HepG2 (cell line): ENCODE data around the gene AJUBA. TPM values are rescaled to one million over a fixed set of nuclear protein-coding genes. Genes with fewer than 3 reads are reported as not detected.

ENCODE experiments used
- HOXA9 ChIP-seq: sonication (generic); formaldehyde crosslinking; IDR thresholded peaks from 2 replicates; pipeline ENCODE4 v1.8.1; 2022; ENCODE audit warnings: missing genetic modification reagents, mild to moderate bottlenecking, moderate library complexity, borderline replicate concordance
- HOXD1 ChIP-seq: sonication (generic); formaldehyde crosslinking; IDR thresholded peaks from 2 replicates; pipeline ENCODE4 v1.5.0; 2020; ENCODE audit warnings: missing genetic modification reagents
- ISL2 ChIP-seq: sonication (generic); formaldehyde crosslinking; IDR thresholded peaks from 2 replicates; pipeline ENCODE4 v1.5.0; 2020; ENCODE audit warnings: missing genetic modification reagents
- JUND ChIP-seq: sonication (generic); formaldehyde crosslinking; IDR thresholded peaks from 2 replicates; pipeline ENCODE4 v1.8.0; 2022; ENCODE audit warnings: mild to moderate bottlenecking, missing genetic modification reagents
- KLF6 ChIP-seq: IDR thresholded peaks from 2 replicates; pipeline ENCODE4 v1.8.0; 2016; ENCODE audit warnings: missing biosample characterization, missing genetic modification reagents
- NFATC3 ChIP-seq: sonication (generic); formaldehyde crosslinking; IDR thresholded peaks from 2 replicates; pipeline ENCODE4 v1.5.1; 2020; ENCODE audit warnings: mild to moderate bottlenecking, missing genetic modification reagents
- RFX3 ChIP-seq: IDR thresholded peaks from 2 replicates; pipeline ENCODE4 v1.6.1; 2016; ENCODE audit warnings: missing biosample characterization, missing genetic modification reagents
- SMYD3 ChIP-seq: sonication (generic); formaldehyde crosslinking; IDR thresholded peaks from 2 replicates; pipeline ENCODE4 v1.8.1; 2023; ENCODE audit warnings: mild to moderate bottlenecking, missing genetic modification reagents
- TAF15 ChIP-seq: fragments of 200-400 bp; formaldehyde crosslinking; IDR thresholded peaks from one replicate; pipeline ENCODE4 v1.6.1; 2018; ENCODE audit warnings: mild to moderate bottlenecking, low read depth, low read length; ENCODE audit not compliant: poor library complexity, severe bottlenecking
- ZEB1 ChIP-seq: IDR thresholded peaks from 2 replicates; pipeline ENCODE4 v1.6.1; 2012; ENCODE audit warnings: mild to moderate bottlenecking, low read depth, inconsistent platforms; ENCODE audit not compliant: insufficient replicate concordance
- ZNF296 ChIP-seq: sonication (generic); formaldehyde crosslinking; conservative IDR thresholded peaks from 2 replicates; pipeline ENCODE4 v1.5.0; 2020; ENCODE audit warnings: mild to moderate bottlenecking, missing genetic modification reagents
- ZNF569 ChIP-seq: sonication (generic); formaldehyde crosslinking; IDR thresholded peaks from 2 replicates; pipeline ENCODE4 v1.5.0; 2020; ENCODE audit warnings: mild to moderate bottlenecking, missing genetic modification reagents, moderate library complexity, borderline replicate concordance
- ZNF747 ChIP-seq: sonication (generic); formaldehyde crosslinking; IDR thresholded peaks from 2 replicates; pipeline ENCODE4 v1.8.1; 2023; ENCODE audit warnings: missing genetic modification reagents, mild to moderate bottlenecking, borderline replicate concordance
- ZNF850 ChIP-seq: sonication (generic); formaldehyde crosslinking; conservative IDR thresholded peaks from 2 replicates; pipeline ENCODE4 v1.9.0; 2021; ENCODE audit warnings: mild to moderate bottlenecking, missing genetic modification reagents
- polyA plus RNA-seq, 8 experiments: library from polyadenylated mRNA; depleted of rRNA in 3 of 8; stranded (reverse) in 7 of 8; unstranded in 1 of 8; fragments of >200 nt; fragmentation: Illumina TruSeq in 4 of 8; extraction: Trizol in 4 of 8; gene quantifications; 2 replicates each; pipeline versions ENCODE4 v1.2.1 to v1.2.3, GENCODE V29; 2011 to 2016; ENCODE audit warnings: low read depth in 4 of 8, missing spikeins in 1 of 8, mixed read lengths in 1 of 8; ENCODE audit not compliant: insufficient read depth in 1 of 8
- total RNA-seq, 5 experiments: library from RNA; depleted of rRNA; stranded (reverse); fragments of >200 nt; fragmentation: Illumina TruSeq; extraction: Trizol; gene quantifications; 2 replicates each; pipeline ENCODE4 v1.2.3, GENCODE V29; 2016; ENCODE audit warnings: low read depth in 1 of 5
- TF ChIP-seq, protein P1 (sequence below): sonication (generic); formaldehyde crosslinking; IDR thresholded peaks from 2 replicates; pipeline ENCODE4 v1.5.1; 2020; ENCODE audit warnings: missing genetic modification reagents, mild to moderate bottlenecking, borderline replicate concordance
- TF ChIP-seq, protein P2 (sequence below): sonication (generic); formaldehyde crosslinking; IDR thresholded peaks from 2 replicates; pipeline ENCODE4 v1.4.0; 2020; ENCODE audit warnings: missing genetic modification reagents, borderline replicate concordance
- TF ChIP-seq, protein P3 (sequence below): sonication (generic); formaldehyde crosslinking; IDR thresholded peaks from 2 replicates; pipeline ENCODE4 v1.4.0; 2020; ENCODE audit warnings: mild to moderate bottlenecking, missing genetic modification reagents
- TF ChIP-seq, protein P4 (sequence below): sonication (generic); formaldehyde crosslinking; IDR thresholded peaks from 2 replicates; pipeline ENCODE4 v1.5.0; 2020; ENCODE audit warnings: missing genetic modification reagents
- TF ChIP-seq, protein P5 (sequence below): sonication (generic); formaldehyde crosslinking; IDR thresholded peaks from 2 replicates; pipeline ENCODE4 v1.5.0; 2020; ENCODE audit warnings: missing genetic modification reagents, mild to moderate bottlenecking, borderline replicate concordance
- TF ChIP-seq, protein P6 (sequence below): sonication (generic); formaldehyde crosslinking; IDR thresholded peaks from 2 replicates; pipeline ENCODE4 v1.8.0; 2022; ENCODE audit warnings: missing genetic modification reagents, mild to moderate bottlenecking, borderline replicate concordance
- TF ChIP-seq, protein P7 (sequence below): sonication (generic); formaldehyde crosslinking; IDR thresholded peaks from 2 replicates; pipeline ENCODE4 v1.8.1; 2023; ENCODE audit warnings: mild to moderate bottlenecking, missing genetic modification reagents, borderline replicate concordance

AJUBA gene
- total and polyA plus RNA-seq, 2 of the 13 experiments (the other 11 are each of a cell fraction or from before 2014, with no cell fraction given), result 157 to 241 TPM

DNA sequence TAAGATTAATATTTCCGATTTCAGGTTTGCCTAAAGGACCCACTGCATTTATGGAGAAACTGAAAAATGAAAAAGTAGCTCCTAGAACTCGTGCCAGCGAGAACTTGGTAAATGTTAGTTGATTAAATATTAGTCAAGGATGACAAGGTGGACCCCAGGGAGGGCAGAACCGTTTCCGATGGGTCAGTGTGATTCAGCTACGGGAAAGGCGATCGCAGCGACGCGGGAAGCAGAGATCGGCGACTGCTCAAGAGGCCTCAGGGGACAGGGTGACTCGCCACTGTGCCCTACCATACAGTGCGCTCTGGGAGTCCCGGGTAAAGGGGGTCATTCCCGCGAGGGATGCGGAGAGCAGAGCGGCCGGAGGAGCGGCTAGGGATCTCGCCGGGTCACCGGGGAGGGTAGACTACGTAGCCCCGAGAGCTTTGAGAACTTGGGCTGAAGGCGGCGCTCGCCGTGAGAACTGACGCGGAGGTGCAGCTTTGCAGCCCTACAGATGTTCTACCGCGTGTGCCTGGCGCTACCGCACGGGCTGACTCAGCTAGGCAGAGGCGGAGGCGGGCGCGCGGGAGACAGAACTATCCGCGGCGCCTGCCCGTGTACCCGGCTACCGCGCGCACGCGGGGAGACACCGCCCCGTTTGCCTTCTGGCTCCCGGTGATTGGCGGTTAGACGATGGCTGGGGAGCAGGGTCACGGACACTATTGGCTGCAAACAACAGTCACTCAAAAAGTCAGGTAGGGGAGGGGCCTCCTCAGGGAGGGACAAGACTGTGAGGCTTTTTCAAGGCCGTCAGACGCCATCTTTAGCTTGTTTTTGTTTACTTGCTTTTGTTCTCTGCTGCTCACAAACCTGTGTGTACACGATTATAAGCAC lies 24.4 kb upstream of the AJUBA start (continued):
- TF ChIP-seq TAF15, result peak; percentile 100
- TF ChIP-seq, protein P1, sequence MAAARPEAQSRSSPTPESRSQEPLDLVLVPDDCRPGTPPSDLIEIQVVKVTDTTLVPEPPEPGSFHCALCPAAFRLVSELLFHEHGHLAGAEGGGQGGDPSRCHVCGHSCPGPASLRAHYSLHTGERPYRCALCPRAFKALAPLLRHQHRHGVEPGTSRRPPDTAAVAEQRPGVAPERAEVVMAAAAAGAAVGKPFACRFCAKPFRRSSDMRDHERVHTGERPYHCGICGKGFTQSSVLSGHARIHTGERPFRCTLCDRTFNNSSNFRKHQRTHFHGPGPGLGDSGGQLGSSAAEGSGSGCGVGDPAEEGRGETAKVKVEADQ (CRISPR knock-in tag), result peak; percentile 99
- TF ChIP-seq, protein P2, sequence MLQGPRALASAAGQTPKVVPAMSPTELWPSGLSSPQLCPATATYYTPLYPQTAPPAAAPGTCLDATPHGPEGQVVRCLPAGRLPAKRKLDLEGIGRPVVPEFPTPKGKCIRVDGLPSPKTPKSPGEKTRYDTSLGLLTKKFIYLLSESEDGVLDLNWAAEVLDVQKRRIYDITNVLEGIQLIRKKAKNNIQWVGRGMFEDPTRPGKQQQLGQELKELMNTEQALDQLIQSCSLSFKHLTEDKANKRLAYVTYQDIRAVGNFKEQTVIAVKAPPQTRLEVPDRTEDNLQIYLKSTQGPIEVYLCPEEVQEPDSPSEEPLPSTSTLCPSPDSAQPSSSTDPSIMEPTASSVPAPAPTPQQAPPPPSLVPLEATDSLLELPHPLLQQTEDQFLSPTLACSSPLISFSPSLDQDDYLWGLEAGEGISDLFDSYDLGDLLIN (CRISPR knock-in tag), result peak; percentile 99
- TF ChIP-seq NFATC3 (CRISPR knock-in tag), result peak; percentile 93; the same call in 1 of the 2 replicates
- TF ChIP-seq, protein P3, sequence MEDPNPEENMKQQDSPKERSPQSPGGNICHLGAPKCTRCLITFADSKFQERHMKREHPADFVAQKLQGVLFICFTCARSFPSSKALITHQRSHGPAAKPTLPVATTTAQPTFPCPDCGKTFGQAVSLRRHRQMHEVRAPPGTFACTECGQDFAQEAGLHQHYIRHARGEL, result 0 out of 2 replicates have a peak, but pooled peaks have one; percentile 76
- peak; percentile 99 for TF ChIP-seq KLF6 (CRISPR knock-in tag)
- TF ChIP-seq, protein P4, sequence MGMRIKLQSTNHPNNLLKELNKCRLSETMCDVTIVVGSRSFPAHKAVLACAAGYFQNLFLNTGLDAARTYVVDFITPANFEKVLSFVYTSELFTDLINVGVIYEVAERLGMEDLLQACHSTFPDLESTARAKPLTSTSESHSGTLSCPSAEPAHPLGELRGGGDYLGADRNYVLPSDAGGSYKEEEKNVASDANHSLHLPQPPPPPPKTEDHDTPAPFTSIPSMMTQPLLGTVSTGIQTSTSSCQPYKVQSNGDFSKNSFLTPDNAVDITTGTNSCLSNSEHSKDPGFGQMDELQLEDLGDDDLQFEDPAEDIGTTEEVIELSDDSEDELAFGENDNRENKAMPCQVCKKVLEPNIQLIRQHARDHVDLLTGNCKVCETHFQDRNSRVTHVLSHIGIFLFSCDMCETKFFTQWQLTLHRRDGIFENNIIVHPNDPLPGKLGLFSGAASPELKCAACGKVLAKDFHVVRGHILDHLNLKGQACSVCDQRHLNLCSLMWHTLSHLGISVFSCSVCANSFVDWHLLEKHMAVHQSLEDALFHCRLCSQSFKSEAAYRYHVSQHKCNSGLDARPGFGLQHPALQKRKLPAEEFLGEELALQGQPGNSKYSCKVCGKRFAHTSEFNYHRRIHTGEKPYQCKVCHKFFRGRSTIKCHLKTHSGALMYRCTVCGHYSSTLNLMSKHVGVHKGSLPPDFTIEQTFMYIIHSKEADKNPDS, result peak; percentile 50; the same call in 1 of the 2 replicates
- peak; percentile 99 for TF ChIP-seq HOXD1 (CRISPR knock-in tag)
- TF ChIP-seq SMYD3 (CRISPR knock-in tag), result peak; percentile 99
- peak; percentile 80 for TF ChIP-seq ZEB1
- TF ChIP-seq RFX3 (CRISPR knock-in tag), result no peak
- TF ChIP-seq, protein P5, sequence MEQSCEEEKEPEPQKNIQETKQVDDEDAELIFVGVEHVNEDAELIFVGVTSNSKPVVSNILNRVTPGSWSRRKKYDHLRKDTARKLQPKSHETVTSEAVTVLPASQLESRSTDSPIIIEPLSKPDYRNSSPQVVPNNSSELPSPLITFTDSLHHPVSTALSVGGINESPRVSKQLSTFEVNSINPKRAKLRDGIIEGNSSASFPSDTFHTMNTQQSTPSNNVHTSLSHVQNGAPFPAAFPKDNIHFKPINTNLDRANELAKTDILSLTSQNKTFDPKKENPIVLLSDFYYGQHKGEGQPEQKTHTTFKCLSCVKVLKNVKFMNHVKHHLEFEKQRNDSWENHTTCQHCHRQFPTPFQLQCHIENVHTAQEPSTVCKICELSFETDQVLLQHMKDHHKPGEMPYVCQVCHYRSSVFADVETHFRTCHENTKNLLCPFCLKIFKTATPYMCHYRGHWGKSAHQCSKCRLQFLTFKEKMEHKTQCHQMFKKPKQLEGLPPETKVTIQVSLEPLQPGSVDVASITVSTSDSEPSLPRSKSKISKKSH, result peak; percentile 100
- TF ChIP-seq ZNF296 (CRISPR knock-in tag), result peak; percentile 97
- peak; percentile 98 for TF ChIP-seq HOXA9 (CRISPR knock-in tag)
- peak; percentile 99; the same call in 1 of the 2 replicates for TF ChIP-seq ZNF569 (CRISPR knock-in tag)
- TF ChIP-seq ZNF850 (CRISPR knock-in tag), result no peak
- TF ChIP-seq ZNF747 (CRISPR knock-in tag), result peak; percentile 99
- TF ChIP-seq JUND (CRISPR knock-in tag), result peak; percentile 87
- TF ChIP-seq, protein P6, sequence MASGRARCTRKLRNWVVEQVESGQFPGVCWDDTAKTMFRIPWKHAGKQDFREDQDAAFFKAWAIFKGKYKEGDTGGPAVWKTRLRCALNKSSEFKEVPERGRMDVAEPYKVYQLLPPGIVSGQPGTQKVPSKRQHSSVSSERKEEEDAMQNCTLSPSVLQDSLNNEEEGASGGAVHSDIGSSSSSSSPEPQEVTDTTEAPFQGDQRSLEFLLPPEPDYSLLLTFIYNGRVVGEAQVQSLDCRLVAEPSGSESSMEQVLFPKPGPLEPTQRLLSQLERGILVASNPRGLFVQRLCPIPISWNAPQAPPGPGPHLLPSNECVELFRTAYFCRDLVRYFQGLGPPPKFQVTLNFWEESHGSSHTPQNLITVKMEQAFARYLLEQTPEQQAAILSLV, result peak; percentile 100
- TF ChIP-seq, protein P7, sequence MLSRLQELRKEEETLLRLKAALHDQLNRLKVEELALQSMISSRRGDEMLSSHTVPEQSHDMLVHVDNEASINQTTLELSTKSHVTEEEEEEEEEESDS (CRISPR knock-in tag), result peak; percentile 90
- peak; percentile 93 for TF ChIP-seq ISL2 (CRISPR knock-in tag)
